ENCODE results near the gene ZFP3.

The ZFP3 gene

GRCh38 chr17:5097101-5097834 lies 19.0 kb downstream of the ZFP3 start:
- peak; percentile 25 for DNase-seq (ENCODE audit: extremely low spot score)
- CTCF ChIA-PET, result no interaction called here
- no peak for TF ChIP-seq CTCF (IDR thresholded peaks at IDR 0.05; ENCODE audit: control extremely low read depth, extremely low read depth, low read depth, missing control alignments)
- POLR2A ChIA-PET, result no interaction called here

- no peak for DNase-seq (ENCODE audit: extremely low spot score)
- CTCF ChIA-PET, result no interaction called here
- TF ChIP-seq CTCF (IDR thresholded peaks at IDR 0.05; ENCODE audit: control extremely low read depth, extremely low read depth, low read depth, missing control alignments), result no peak
- POLR2A ChIA-PET, result no interaction called here
Measured at GRCh38 chr17:5099271-5099670, 21.0 kb downstream of the ZFP3 start.

GRCh38 chr17:5100832-5101231 lies 22.6 kb downstream of the ZFP3 start:
- ChIA-PET CTCF (no interaction called here), POLR2A (no interaction called here)
- no peak for DNase-seq (ENCODE audit: extremely low spot score)
- no peak for TF ChIP-seq CTCF (IDR thresholded peaks at IDR 0.05; ENCODE audit: control extremely low read depth, extremely low read depth, low read depth, missing control alignments)

GRCh38 chr17:5110816-5111215 lies 32.5 kb downstream of the ZFP3 start:
- no peak for TF ChIP-seq CTCF (IDR thresholded peaks at IDR 0.05; ENCODE audit: control extremely low read depth, extremely low read depth, low read depth, missing control alignments)
- CTCF ChIA-PET, result interaction anchor here (0.8 to 2.4 kb wide), 6 partner anchors 9 to 329 kb away, joined by 3 to 6 read pairs (median 4); partner anchors contain the start of gene ZNF594
- no peak for DNase-seq (ENCODE audit: extremely low spot score)
- POLR2A ChIA-PET, result no interaction called here

- TF ChIP-seq CTCF (IDR thresholded peaks at IDR 0.05; ENCODE audit: control extremely low read depth, extremely low read depth, low read depth, missing control alignments), result no peak
- DNase-seq (ENCODE audit: extremely low spot score), result peak; percentile 97
- POLR2A ChIA-PET, result no interaction called here
- CTCF ChIA-PET, result interaction anchor here (0.8 to 2.4 kb wide), 6 partner anchors 10 to 328 kb away, joined by 3 to 6 read pairs (median 4); partner anchors contain the start of gene ZNF594
Measured at GRCh38 chr17:5111402-5112204, 33.3 kb downstream of the ZFP3 start, which contains the start of gene ZNF232. Gene ZNF232, minus strand, starts transcription at chr17:5111878. Its CDS starts 56 bp downstream, at chr17:5111822.

- no peak for TF ChIP-seq CTCF (IDR thresholded peaks at IDR 0.05; ENCODE audit: control extremely low read depth, extremely low read depth, low read depth, missing control alignments)
- ChIA-PET CTCF (no interaction called here), POLR2A (no interaction called here)
- no peak for DNase-seq (ENCODE audit: extremely low spot score)
Measured at GRCh38 chr17:5115673-5116651, 37.7 kb downstream of the ZFP3 start, which contains the start of gene USP6. Gene USP6, plus strand, starts transcription at chr17:5116032. Its CDS starts 14,336 bp downstream, at chr17:5130368.
